GM18508 (cell line): ENCODE measurements around the gene PPP1R10.
A peak's percentile ranks its signal among the peaks of the same experiment; 100 is the strongest.

Experiments used
- ATAC-seq: cut with Tn5 transposase; IDR thresholded peaks from one replicate; pipeline ENCODE4 v1.9.1; 2021; ENCODE audit warnings: moderate number of reproducible peaks; ENCODE audit not compliant: insufficient read depth, unreplicated experiment

The PPP1R10 gene

GRCh38 chr6:30562470-30563425 is 54.3 kb downstream of the PPP1R10 start:
- ATAC-seq = no peak

DNA sequence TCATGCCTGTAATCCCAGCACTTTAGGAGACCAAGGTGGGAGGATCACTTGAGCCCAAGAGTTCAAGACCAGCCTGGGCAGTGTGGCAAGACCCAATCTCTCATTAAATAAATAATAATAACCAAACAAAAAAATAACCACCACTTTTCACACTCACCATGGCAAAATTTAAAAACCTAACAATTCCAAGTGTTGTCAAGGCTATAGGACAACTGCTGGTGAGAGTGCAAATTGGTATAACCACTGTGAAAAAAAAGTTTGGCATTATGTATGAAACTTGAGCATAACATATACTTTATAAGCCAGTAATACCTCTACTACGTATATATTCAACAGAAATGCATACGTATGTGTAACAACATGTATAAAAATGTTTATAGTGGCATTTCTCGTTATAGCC is 56.1 kb downstream of the PPP1R10 start:
- ATAC-seq = no peak

DNA sequence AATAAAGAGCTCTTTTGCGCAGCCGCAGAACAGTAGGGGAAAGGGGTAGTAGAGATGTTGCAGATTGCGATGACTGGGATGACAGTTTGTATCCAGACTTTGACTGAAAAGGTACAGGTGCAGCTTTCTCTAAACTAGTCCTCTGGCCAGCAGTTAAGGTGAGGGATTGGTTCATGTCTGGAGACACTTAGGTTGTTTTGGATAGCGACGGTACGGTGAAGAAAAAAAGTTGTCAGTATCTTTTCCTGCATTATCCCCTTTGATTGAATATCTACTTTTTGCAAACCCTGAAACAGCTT is 59.4 kb downstream of the PPP1R10 start:
- ATAC-seq = no peak

DNA sequence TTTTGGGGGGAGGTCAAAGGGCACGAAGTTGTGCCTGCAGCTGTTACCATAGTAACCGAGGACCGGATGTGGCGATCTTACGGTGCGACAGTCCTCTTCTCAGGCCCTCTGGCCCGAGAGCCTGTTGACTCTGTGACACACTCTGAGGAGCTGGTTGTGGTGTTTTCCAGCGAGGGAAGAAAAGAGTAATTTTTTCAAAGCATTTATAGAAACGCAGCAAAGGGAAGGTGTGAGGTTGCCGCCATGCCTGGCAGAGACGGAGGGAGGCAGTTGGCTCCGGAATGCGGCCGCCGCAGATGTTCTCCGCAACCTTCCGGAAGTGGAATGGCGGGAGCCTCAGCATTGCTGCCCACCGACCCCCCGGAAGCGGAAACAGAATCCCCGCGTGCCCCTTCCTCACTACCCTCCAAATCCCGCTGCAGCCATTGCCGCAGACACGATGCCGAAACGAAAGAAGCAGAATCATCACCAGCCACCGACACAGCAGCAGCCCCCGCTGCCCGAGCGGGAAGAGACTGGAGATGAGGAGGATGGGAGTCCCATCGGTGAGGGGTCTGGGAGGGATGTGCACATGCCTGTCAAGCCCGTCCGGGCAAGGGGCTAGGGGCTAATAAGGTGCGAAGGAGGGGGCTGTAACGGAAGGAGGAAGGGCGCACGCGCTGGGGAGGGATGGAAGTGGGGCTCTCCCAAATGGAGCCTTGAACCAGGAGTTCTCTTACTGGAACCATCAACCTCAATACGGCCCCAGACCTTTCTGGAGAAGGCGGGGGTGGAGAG is 59.9 kb downstream of the PPP1R10 start, which contains the start of gene PRR3:
Gene PRR3, plus strand, starts transcription at position 390 of the 777 bp plus-strand sequence. Its CDS starts 50 bp downstream, at position 440.
- peak; percentile 53 for ATAC-seq

GRCh38 chr6:30556066-30556905 is 60.8 kb downstream of the PPP1R10 start, which contains the start of gene GNL1:
Gene GNL1 (minus strand): TSS chr6:30556489. CDS start chr6:30556203, 286 bp downstream.
- peak; percentile 39 for ATAC-seq

DNA sequence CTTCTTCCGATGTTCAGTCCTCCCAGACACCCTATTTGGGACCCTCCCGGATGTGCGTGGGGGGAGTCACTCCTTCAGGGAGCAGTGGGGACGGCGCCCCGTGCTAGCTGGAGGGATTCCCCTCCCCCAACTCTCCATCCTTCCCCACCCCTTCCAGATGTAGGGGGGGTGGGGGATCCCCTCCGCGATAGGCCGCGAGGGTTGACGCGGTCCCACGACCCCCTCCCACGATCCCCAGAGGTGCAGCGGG is 61.3 kb downstream of the PPP1R10 start:
- ATAC-seq = no peak

GRCh38 chr6:30554962-30555815 is 61.9 kb downstream of the PPP1R10 start:
- ATAC-seq = no peak

DNA sequence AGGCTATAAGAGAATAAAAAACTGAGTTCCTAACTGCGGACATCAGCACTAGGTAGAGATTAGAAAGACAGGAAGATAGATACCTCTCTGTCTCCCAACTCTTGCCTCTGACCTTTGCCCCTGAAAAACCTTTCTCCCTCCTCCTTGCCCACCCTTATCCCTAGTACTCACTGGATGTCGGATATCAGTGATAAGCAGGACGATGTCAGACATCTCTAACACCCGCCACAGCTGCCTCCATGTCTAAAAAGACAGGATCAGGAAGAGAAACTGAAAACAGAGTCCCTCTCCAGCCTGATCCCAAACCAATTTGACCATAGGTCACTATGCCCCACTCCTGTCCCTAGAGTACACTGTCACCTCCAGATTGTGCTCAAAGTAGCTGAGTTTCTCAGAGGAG is 62.6 kb downstream of the PPP1R10 start:
- ATAC-seq = no peak
